HEK293 (cell line): ENCODE measurements around the gene NDUFS8.

Experiments used
- CTCF ChIA-PET: fragments of 350-600 bp; formaldehyde crosslinking; extraction: SDS; loops from one replicate; lab custom pipeline; 2021; ENCODE audit warnings: antibody characterized with exemption; lab: Yijun Ruan, JAX
- POLR2A ChIA-PET: fragments of 300-600 bp; formaldehyde crosslinking; extraction: SDS; loops from one replicate; lab custom pipeline; 2020; ENCODE audit warnings: antibody characterized with exemption, inconsistent platforms; lab: Yijun Ruan, JAX
- H3K27ac ChIP-seq: fragments of 200-500 bp; sonication (Bioruptor generic); 2 replicates; pipeline ENCODE4 v1.5.1; 2014; ENCODE audit warnings: low read depth, low read length, control low read depth, inconsistent platforms; ENCODE audit errors: extremely low read depth
- H3K36me3 ChIP-seq, 2 experiments: fragments of 200-500 bp in 1 of 2; sonication (Bioruptor generic) in 1 of 2; 1 replicate in 1 of 2; 2 replicates in 1 of 2; pipeline ENCODE4 v1.5.1; 2014 to 2017; ENCODE audit warnings: inconsistent platforms in 2 of 2, low read length in 2 of 2; ENCODE audit not compliant: control insufficient read depth in 2 of 2, insufficient read depth in 1 of 2
- H3K4me1 ChIP-seq: fragments of 200-500 bp; sonication (Bioruptor generic); 2 replicates; pipeline ENCODE4 v1.5.1; 2014; ENCODE audit warnings: mild to moderate bottlenecking, low read length, inconsistent platforms; ENCODE audit not compliant: control insufficient read depth, insufficient read depth
- H3K4me3 ChIP-seq: 2 replicates; pipeline ENCODE4 v1.5.1; 2011; ENCODE audit warnings: low read depth, mild to moderate bottlenecking, control low read depth, low read length, moderate library complexity
- H3K9me3 ChIP-seq: fragments of 200-500 bp; sonication (Bioruptor generic); 2 replicates; pipeline ENCODE4 v1.5.1; 2014; ENCODE audit warnings: low read depth, low read length, inconsistent platforms; ENCODE audit not compliant: control insufficient read depth, insufficient read depth
- BCL11B ChIP-seq: fragments of 450-650 bp; formaldehyde crosslinking; IDR thresholded peaks from 2 replicates; pipeline ENCODE4 v1.5.1; 2016; ENCODE audit warnings: low read depth, missing biosample characterization, missing genetic modification characterization
- CTCF ChIP-seq: fragments of 450-650 bp; formaldehyde crosslinking; IDR thresholded peaks from 2 replicates; pipeline ENCODE4 v1.5.1; 2016; ENCODE audit warnings: missing biosample characterization, missing genetic modification characterization
- KLF16 ChIP-seq: fragments of 450-650 bp; formaldehyde crosslinking; IDR thresholded peaks from 2 replicates; pipeline ENCODE4 v1.5.1; 2017; ENCODE audit warnings: missing biosample characterization, missing genetic modification characterization
- PRDM10 ChIP-seq: fragments of 450-650 bp; formaldehyde crosslinking; IDR thresholded peaks from 2 replicates; pipeline ENCODE4 v1.5.1; 2016; ENCODE audit warnings: missing biosample characterization, missing genetic modification characterization
- SCRT1 ChIP-seq: fragments of 450-650 bp; formaldehyde crosslinking; IDR thresholded peaks from 2 replicates; pipeline ENCODE4 v1.5.1; 2016; ENCODE audit warnings: missing biosample characterization, missing genetic modification characterization, borderline replicate concordance
- ZBTB1 ChIP-seq: fragments of 450-650 bp; formaldehyde crosslinking; IDR thresholded peaks from 2 replicates; pipeline ENCODE4 v1.5.1; 2016; ENCODE audit warnings: missing biosample characterization, missing genetic modification characterization
- ZBTB8A ChIP-seq: fragments of 450-650 bp; formaldehyde crosslinking; IDR thresholded peaks from 2 replicates; pipeline ENCODE4 v1.5.1; 2016; ENCODE audit warnings: missing biosample characterization, missing genetic modification characterization
- ZNF140 ChIP-seq: fragments of 450-650 bp; formaldehyde crosslinking; IDR thresholded peaks from 2 replicates; pipeline ENCODE4 v1.5.1; 2016; ENCODE audit warnings: missing biosample characterization, missing genetic modification characterization
- ZNF274 ChIP-seq, 2 experiments: fragments of 200-500 bp in 1 of 2; fragments of 450-650 bp in 1 of 2; sonication (Bioruptor generic) in 1 of 2; formaldehyde crosslinking in 1 of 2; IDR thresholded peaks; 2 replicates each; pipeline versions ENCODE4 v1.5.1 to v1.6.1; 2014 to 2016; ENCODE audit warnings: borderline replicate concordance in 1 of 2, inconsistent platforms in 1 of 2, low read length in 1 of 2, missing biosample characterization in 1 of 2, missing genetic modification characterization in 1 of 2
- ZNF350 ChIP-seq: fragments of 450-650 bp; formaldehyde crosslinking; IDR thresholded peaks from 2 replicates; pipeline ENCODE4 v1.5.0; 2017; ENCODE audit warnings: missing biosample characterization, mild to moderate bottlenecking, missing genetic modification characterization
- ZNF362 ChIP-seq: fragments of 450-650 bp; formaldehyde crosslinking; IDR thresholded peaks from 2 replicates; pipeline ENCODE4 v1.5.1; 2016; ENCODE audit warnings: missing biosample characterization, missing genetic modification characterization
- ZNF416 ChIP-seq: fragments of 450-650 bp; formaldehyde crosslinking; IDR thresholded peaks from 2 replicates; pipeline ENCODE4 v1.5.1; 2016; ENCODE audit warnings: missing biosample characterization, missing genetic modification characterization
- ZNF585B ChIP-seq: fragments of 450-650 bp; formaldehyde crosslinking; IDR thresholded peaks from 2 replicates; pipeline ENCODE4 v1.5.1; 2016; ENCODE audit warnings: missing biosample characterization, missing genetic modification characterization
- ZNF629 ChIP-seq: fragments of 450-650 bp; formaldehyde crosslinking; IDR thresholded peaks from 2 replicates; pipeline ENCODE4 v1.5.1; 2017; ENCODE audit warnings: missing biosample characterization, missing genetic modification characterization
- ZNF664 ChIP-seq: fragments of 450-650 bp; formaldehyde crosslinking; IDR thresholded peaks from 2 replicates; pipeline ENCODE4 v1.5.1; 2016; ENCODE audit warnings: missing biosample characterization, missing genetic modification characterization
- ZNF677 ChIP-seq: fragments of 450-650 bp; IDR thresholded peaks from 2 replicates; pipeline ENCODE4 v1.5.0; 2018; ENCODE audit warnings: missing biosample characterization, mild to moderate bottlenecking, missing genetic modification characterization, moderate library complexity
- ZNF792 ChIP-seq: fragments of 450-650 bp; formaldehyde crosslinking; IDR thresholded peaks from 2 replicates; pipeline ENCODE4 v1.5.1; 2016; ENCODE audit warnings: missing biosample characterization, missing genetic modification characterization
- ZNF830 ChIP-seq: fragments of 450-650 bp; IDR thresholded peaks from 2 replicates; pipeline ENCODE4 v1.5.0; 2018; ENCODE audit warnings: missing biosample characterization, missing genetic modification characterization, low read depth, mild to moderate bottlenecking, moderate library complexity
- ZNF837 ChIP-seq: fragments of 450-650 bp; formaldehyde crosslinking; IDR thresholded peaks from 2 replicates; pipeline ENCODE4 v1.5.1; 2016; ENCODE audit warnings: missing biosample characterization, missing genetic modification characterization
- TF ChIP-seq, protein P1 (sequence below): fragments of 450-650 bp; formaldehyde crosslinking; IDR thresholded peaks from 2 replicates; pipeline ENCODE4 v1.5.1; 2016; ENCODE audit warnings: missing biosample characterization, missing genetic modification characterization
- TF ChIP-seq, protein P2 (sequence below): fragments of 450-650 bp; formaldehyde crosslinking; conservative IDR thresholded peaks from 2 replicates; pipeline ENCODE4 v1.5.1; 2016; ENCODE audit warnings: low read depth, missing biosample characterization, missing genetic modification characterization

NDUFS8 gene

DNA sequence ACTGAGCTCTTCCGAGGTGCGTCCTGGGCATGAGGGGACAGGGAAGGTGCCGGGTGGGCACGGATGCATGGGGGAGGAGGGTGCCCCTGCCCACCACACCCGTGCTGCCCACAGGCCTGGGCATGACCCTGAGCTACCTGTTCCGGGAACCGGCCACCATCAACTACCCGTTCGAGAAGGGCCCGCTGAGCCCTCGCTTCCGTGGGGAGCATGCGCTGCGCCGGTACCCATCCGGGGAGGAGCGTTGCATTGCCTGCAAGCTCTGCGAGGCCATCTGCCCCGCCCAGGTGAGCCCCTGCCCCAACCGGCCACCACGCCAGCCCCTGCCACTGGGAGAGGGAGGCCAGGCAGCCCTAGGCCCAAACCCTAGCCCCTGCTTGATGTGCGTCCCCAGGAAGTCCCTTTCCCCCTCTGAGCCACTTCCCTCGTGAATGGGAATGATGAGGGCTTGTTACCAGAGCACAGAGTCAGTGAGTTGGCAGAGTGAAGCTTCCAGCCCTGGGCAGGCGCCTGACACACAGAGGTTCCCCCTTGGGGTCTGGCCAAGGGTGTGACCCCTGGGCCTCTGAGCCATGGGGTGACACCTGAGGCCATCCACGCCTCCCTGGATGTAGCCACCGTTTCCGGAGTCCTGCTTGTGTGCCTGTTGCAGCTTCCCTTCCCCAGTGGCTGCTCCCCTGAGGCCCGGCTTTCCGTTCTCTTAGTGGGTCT is 2.7 kb downstream of the NDUFS8 start (continued):
- TF ChIP-seq, protein P1, sequence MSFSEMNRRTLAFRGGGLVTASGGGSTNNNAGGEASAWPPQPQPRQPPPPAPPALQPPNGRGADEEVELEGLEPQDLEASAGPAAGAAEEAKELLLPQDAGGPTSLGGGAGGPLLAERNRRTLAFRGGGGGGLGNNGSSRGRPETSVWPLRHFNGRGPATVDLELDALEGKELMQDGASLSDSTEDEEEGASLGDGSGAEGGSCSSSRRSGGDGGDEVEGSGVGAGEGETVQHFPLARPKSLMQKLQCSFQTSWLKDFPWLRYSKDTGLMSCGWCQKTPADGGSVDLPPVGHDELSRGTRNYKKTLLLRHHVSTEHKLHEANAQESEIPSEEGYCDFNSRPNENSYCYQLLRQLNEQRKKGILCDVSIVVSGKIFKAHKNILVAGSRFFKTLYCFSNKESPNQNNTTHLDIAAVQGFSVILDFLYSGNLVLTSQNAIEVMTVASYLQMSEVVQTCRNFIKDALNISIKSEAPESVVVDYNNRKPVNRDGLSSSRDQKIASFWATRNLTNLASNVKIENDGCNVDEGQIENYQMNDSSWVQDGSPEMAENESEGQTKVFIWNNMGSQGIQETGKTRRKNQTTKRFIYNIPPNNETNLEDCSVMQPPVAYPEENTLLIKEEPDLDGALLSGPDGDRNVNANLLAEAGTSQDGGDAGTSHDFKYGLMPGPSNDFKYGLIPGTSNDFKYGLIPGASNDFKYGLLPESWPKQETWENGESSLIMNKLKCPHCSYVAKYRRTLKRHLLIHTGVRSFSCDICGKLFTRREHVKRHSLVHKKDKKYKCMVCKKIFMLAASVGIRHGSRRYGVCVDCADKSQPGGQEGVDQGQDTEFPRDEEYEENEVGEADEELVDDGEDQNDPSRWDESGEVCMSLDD (tag by site-specific recombination), result no peak
- TF ChIP-seq ZNF274 (IDR thresholded peaks at IDR 0.05; ENCODE audit: low read length), result no peak
- no peak for TF ChIP-seq ZNF274 (tag by site-specific recombination; IDR thresholded peaks at IDR 0.05; ENCODE audit: borderline replicate concordance)
- no peak for TF ChIP-seq PRDM10 (tag by site-specific recombination)

DNA sequence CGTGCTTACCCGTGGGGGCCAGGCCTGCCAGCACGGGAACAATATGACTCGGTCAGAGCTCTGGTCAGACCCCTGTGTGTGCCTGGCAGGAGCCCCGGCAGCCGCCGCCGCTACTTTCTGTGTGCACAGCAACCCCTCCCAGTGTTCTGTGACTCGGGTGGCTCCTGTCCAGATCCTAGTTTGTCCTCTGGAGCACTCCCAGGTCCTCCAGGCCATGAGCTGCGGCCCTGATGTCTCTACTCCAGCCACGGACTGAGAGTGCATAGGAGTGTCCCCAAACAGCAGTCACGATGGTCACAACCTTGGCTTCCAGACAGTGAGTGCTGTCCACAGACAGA is 3.2 kb downstream of the NDUFS8 start:
- CTCF ChIA-PET, result no interaction called here
- H3K4me1 ChIP-seq, result 0 out of 2 replicates have a peak, but pooled peaks cover 2% of the 10 kb centered on the region

More for the DNA sequence above, 3.2 kb downstream of the NDUFS8 start:
- H3K9me3 ChIP-seq, result no peaks in the 10 kb centered on the region
- no peak overlapping the region for H3K4me3 ChIP-seq
- H3K27ac ChIP-seq, result no peak overlapping the region
- peaks cover 0 to 42% of the 10 kb centered on the region in 2 experiments; a peak in 2 of 3 replicates for H3K36me3 ChIP-seq
- POLR2A ChIA-PET, result no interaction called here
- TF ChIP-seq ZBTB1 (tag by site-specific recombination) (no peak), ZNF664 (tag by site-specific recombination) (no peak), ZNF585B (tag by site-specific recombination) (no peak), ZNF837 (tag by site-specific recombination) (no peak), ZNF416 (tag by site-specific recombination) (no peak), KLF16 (tag by site-specific recombination) (no peak), ZNF677 (tag by site-specific recombination) (no peak), ZBTB8A (tag by site-specific recombination) (no peak), ZNF350 (tag by site-specific recombination) (no peak), CTCF (no peak), ZNF629 (tag by site-specific recombination) (no peak), SCRT1 (no peak), BCL11B (no peak), ZNF362 (tag by site-specific recombination) (no peak), ZNF140 (tag by site-specific recombination) (no peak), ZNF792 (no peak), ZNF830 (tag by site-specific recombination) (no peak)
- TF ChIP-seq, protein P2, sequence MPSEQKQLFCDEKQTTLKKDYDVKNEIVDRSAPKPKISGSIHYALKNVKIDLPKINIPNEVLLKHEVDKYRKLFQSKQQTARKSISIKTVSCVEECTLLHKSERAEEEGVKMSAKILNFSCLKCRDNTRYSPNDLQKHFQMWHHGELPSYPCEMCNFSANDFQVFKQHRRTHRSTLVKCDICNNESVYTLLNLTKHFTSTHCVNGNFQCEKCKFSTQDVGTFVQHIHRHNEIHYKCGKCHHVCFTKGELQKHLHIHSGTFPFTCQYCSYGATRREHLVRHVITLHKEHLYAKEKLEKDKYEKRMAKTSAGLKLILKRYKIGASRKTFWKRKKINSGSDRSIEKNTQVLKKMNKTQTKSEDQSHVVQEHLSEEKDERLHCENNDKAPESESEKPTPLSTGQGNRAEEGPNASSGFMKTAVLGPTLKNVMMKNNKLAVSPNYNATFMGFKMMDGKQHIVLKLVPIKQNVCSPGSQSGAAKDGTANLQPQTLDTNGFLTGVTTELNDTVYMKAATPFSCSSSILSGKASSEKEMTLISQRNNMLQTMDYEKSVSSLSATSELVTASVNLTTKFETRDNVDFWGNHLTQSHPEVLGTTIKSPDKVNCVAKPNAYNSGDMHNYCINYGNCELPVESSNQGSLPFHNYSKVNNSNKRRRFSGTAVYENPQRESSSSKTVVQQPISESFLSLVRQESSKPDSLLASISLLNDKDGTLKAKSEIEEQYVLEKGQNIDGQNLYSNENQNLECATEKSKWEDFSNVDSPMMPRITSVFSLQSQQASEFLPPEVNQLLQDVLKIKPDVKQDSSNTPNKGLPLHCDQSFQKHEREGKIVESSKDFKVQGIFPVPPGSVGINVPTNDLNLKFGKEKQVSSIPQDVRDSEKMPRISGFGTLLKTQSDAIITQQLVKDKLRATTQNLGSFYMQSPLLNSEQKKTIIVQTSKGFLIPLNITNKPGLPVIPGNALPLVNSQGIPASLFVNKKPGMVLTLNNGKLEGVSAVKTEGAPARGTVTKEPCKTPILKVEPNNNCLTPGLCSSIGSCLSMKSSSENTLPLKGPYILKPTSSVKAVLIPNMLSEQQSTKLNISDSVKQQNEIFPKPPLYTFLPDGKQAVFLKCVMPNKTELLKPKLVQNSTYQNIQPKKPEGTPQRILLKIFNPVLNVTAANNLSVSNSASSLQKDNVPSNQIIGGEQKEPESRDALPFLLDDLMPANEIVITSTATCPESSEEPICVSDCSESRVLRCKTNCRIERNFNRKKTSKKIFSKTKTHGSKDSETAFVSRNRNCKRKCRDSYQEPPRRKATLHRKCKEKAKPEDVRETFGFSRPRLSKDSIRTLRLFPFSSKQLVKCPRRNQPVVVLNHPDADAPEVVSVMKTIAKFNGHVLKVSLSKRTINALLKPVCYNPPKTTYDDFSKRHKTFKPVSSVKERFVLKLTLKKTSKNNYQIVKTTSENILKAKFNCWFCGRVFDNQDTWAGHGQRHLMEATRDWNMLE (tag by site-specific recombination), result no peak
